ENCODE measurements around the gene ASXL1.

DNA sequence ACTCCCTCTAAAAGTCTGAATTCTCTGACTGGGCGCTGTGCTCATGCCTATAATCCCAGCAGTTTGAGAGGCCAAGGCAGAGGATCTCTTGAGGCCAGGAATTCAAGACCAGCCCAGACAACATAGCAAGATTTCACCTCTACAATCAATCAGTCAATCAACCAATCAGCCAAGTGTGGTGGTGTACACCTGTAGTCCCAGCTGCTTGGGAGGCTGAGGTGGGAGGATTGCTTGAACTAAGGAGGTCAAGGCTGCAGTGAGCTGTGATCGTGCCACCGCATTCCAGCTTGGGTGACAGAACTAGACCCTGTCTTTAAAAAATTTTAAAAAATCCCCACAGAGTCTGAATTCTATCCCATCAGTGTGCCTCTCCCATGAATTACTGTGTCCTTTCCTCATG lies 42.7 kb upstream of the ASXL1 start:
- TF ChIP-seq, protein P1, sequence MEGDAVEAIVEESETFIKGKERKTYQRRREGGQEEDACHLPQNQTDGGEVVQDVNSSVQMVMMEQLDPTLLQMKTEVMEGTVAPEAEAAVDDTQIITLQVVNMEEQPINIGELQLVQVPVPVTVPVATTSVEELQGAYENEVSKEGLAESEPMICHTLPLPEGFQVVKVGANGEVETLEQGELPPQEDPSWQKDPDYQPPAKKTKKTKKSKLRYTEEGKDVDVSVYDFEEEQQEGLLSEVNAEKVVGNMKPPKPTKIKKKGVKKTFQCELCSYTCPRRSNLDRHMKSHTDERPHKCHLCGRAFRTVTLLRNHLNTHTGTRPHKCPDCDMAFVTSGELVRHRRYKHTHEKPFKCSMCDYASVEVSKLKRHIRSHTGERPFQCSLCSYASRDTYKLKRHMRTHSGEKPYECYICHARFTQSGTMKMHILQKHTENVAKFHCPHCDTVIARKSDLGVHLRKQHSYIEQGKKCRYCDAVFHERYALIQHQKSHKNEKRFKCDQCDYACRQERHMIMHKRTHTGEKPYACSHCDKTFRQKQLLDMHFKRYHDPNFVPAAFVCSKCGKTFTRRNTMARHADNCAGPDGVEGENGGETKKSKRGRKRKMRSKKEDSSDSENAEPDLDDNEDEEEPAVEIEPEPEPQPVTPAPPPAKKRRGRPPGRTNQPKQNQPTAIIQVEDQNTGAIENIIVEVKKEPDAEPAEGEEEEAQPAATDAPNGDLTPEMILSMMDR (IDR thresholded peaks at IDR 0.05; ENCODE audit: low read length) = no peak
- TF ChIP-seq EZH2 (IDR thresholded peaks at IDR 0.05; ENCODE audit: borderline replicate concordance, low read length) = no peak
